Stimulated activated CD8-positive, alpha-beta memory T cell treated with anti-CD3 and anti-CD28 coated beads, Interleukin-12 subunit alpha, Interleukin-12 subunit beta, amount 100 ng/mL, for 1 hour (primary cell): ENCODE results near the gene PROSER2.

Source experiments
- DNase-seq: peaks from one replicate; pipeline ENCODE4 v3.0.0-alpha.2; 2020; ENCODE audit warnings: low read depth

PROSER2 gene

GRCh38 chr10:11804336-11804735 lies 18.8 kb upstream of the PROSER2 start:
- DNase-seq: no peak

GRCh38 chr10:11805792-11806191 lies 17.4 kb upstream of the PROSER2 start:
- no peak for DNase-seq

GRCh38 chr10:11806706-11807105 lies 16.4 kb upstream of the PROSER2 start:
- no peak for DNase-seq

GRCh38 chr10:11808808-11809207 lies 14.3 kb upstream of the PROSER2 start:
- DNase-seq: no peak

GRCh38 chr10:11810313-11810766 lies 12.8 kb upstream of the PROSER2 start:
- DNase-seq: no peak

- no peak for DNase-seq
These were observed 12.2 kb upstream of the PROSER2 start for GRCh38 chr10:11810973-11811372.

- no peak for DNase-seq
These were observed 10.0 kb upstream of the PROSER2 start for GRCh38 chr10:11813177-11813576.

GRCh38 chr10:11813855-11814567 lies 9.1 kb upstream of the PROSER2 start:
- no peak for DNase-seq

- no peak for DNase-seq
These were observed 4.1 kb upstream of the PROSER2 start for GRCh38 chr10:11819027-11819426.

- no peak for DNase-seq
These were observed 965 bp upstream of the PROSER2 start for GRCh38 chr10:11822026-11822756.

GRCh38 chr10:11822809-11823121 lies 391 bp upstream of the PROSER2 start:
- no peak for DNase-seq

- DNase-seq: no peak
These were observed 812 bp downstream of the PROSER2 start for GRCh38 chr10:11823989-11824346.

GRCh38 chr10:11824376-11824775 lies 1.2 kb downstream of the PROSER2 start:
- DNase-seq: no peak

GRCh38 chr10:11824825-11825224 lies 1.7 kb downstream of the PROSER2 start:
- DNase-seq: no peak

- DNase-seq: no peak
These were observed 2.7 kb downstream of the PROSER2 start for GRCh38 chr10:11825796-11826414.

- DNase-seq: no peak
These were observed 3.9 kb downstream of the PROSER2 start for GRCh38 chr10:11827006-11827405.

- DNase-seq: no peak
These were observed 4.3 kb downstream of the PROSER2 start for GRCh38 chr10:11827414-11827813.

GRCh38 chr10:11828682-11829284 lies 5.6 kb downstream of the PROSER2 start:
- DNase-seq: no peak

GRCh38 chr10:11830836-11831519 lies 7.8 kb downstream of the PROSER2 start:
- DNase-seq: no peak

- DNase-seq: no peak
These were observed 8.4 kb downstream of the PROSER2 start for GRCh38 chr10:11831520-11831951.

GRCh38 chr10:11832042-11832441 lies 8.9 kb downstream of the PROSER2 start:
- DNase-seq: no peak

- no peak for DNase-seq
These were observed 11.9 kb downstream of the PROSER2 start for GRCh38 chr10:11835061-11835460.
